GM12891 (cell line): ENCODE data around the gene SOX21.

ENCODE experiments used
- POLR2A ChIP-seq: IDR thresholded peaks from 2 replicates; pipeline ENCODE4 v1.6.1; 2011; ENCODE audit warnings: low read depth, low read length, control low read depth
- POLR2AphosphoS5 ChIP-seq: IDR thresholded peaks from 2 replicates; pipeline ENCODE4 v1.6.1; 2011; ENCODE audit warnings: low read depth, low read length, control low read depth
- POU2F2 ChIP-seq: IDR thresholded peaks from 2 replicates; pipeline ENCODE4 v1.6.1; 2011; ENCODE audit warnings: low read depth, mild to moderate bottlenecking, control low read depth, low read length, moderate library complexity

- TF ChIP-seq POLR2AphosphoS5 = no peak
- no peak for TF ChIP-seq POLR2A
- TF ChIP-seq POU2F2 = no peak
These were observed 49.1 kb upstream of the SOX21 start for GRCh38 chr13:94761407-94761806.
